SJSA1 (cell line): ENCODE data around the gene KLHL2. TPM values are rescaled to one million over a fixed set of nuclear protein-coding genes. Genes with fewer than 3 reads are reported as not detected.
"Not testable (repeated sequence)": the region's sequence is repeated elsewhere in the genome, so short reads cannot be mapped to it uniquely, and the experiment has no call there.

ENCODE experiments used
- DNase-seq, 2 experiments: peaks; one replicate each; pipeline ENCODE4 v3.0.0-alpha.2; 2015 to 2020; ENCODE audit warnings: low spot score in 2 of 2, low read depth in 1 of 2
- H3K27ac ChIP-seq: fragments of 250-450 bp; sonication (Bioruptor Pico); 2 replicates; pipeline ENCODE4 v1.5.1; 2020; ENCODE audit warnings: mild to moderate bottlenecking, moderate library complexity
- H3K27me3 ChIP-seq: fragments of 250-450 bp; sonication (Bioruptor Pico); replicated peaks from 2 replicates; pipeline ENCODE4 v1.5.1; 2020; ENCODE audit warnings: mild to moderate bottlenecking, moderate library complexity
- H3K36me3 ChIP-seq: fragments of 250-450 bp; sonication (Bioruptor Pico); 2 replicates; pipeline ENCODE4 v1.5.1; 2020; ENCODE audit warnings: mild to moderate bottlenecking
- H3K4me1 ChIP-seq: fragments of 250-450 bp; sonication (Bioruptor Pico); replicated peaks from 2 replicates; pipeline ENCODE4 v1.6.1; 2021; ENCODE audit warnings: mild to moderate bottlenecking
- H3K4me3 ChIP-seq: fragments of 250-450 bp; sonication (Bioruptor Pico); 2 replicates; pipeline ENCODE4 v1.5.1; 2020; ENCODE audit warnings: mild to moderate bottlenecking
- H3K9me3 ChIP-seq: fragments of 250-450 bp; sonication (Bioruptor Pico); replicated peaks from 2 replicates; pipeline ENCODE4 v1.5.1; 2020; ENCODE audit warnings: mild to moderate bottlenecking
- total RNA-seq: library from RNA; depleted of rRNA; stranded (reverse); fragments of >200 nt; shearing (Covaris generic); gene quantifications from 2 replicates; pipeline ENCODE4 v1.2.3, GENCODE V29; 2014; rRNA removed

KLHL2 gene, protein sequence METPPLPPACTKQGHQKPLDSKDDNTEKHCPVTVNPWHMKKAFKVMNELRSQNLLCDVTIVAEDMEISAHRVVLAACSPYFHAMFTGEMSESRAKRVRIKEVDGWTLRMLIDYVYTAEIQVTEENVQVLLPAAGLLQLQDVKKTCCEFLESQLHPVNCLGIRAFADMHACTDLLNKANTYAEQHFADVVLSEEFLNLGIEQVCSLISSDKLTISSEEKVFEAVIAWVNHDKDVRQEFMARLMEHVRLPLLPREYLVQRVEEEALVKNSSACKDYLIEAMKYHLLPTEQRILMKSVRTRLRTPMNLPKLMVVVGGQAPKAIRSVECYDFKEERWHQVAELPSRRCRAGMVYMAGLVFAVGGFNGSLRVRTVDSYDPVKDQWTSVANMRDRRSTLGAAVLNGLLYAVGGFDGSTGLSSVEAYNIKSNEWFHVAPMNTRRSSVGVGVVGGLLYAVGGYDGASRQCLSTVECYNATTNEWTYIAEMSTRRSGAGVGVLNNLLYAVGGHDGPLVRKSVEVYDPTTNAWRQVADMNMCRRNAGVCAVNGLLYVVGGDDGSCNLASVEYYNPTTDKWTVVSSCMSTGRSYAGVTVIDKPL
- total RNA-seq, result 30.9 and 54.6 TPM in 2 replicates

DNA sequence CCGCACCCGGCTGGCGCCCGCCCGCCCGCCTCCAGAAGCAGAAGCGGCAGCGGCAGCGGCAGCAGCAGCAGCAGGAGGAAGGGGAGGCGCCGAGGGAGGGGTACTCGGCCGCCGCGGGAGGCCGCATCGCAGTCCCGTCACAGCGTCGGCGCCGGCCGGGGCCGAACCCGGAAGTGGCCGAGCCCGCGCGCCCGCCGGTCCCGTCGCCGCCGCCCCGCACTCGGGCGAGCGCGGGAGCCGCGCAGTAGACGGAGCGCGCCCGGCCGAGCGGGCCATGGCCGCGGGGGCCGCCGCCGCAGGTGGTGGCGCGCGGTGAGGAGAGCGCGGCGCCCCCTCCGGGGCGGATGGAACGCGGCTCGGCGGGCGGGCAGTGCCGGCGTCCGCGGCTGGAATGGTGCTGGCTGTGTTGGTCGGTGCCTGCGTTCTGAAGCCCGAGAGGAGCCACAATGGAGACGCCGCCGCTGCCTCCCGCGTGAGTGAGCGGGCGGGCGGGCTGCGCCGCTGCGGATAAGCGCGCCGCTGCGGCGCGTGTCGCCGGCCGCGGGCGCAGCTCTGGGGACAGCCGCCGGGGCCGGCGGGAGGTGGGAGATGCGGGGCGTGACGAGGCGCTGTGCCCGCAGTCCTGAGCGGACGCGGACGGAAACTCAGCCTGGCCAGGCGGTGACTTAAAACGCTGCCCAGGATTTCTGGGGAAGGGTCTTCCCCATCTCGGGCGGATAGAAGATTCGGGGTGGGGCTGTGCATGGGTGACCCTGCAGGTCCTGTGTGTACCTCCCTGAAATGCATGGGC is at the start of gene KLHL2:
Gene KLHL2, plus strand, starts transcription at position 131 of the 790 bp plus-strand sequence. Its CDS starts 316 bp downstream, at position 447.
- H3K27me3 ChIP-seq, result no peaks in the 10 kb centered on the region
- peaks cover 5% of the 10 kb centered on the region for H3K36me3 ChIP-seq
- DNase-seq, result peak; percentile 44 to 71
- H3K9me3 ChIP-seq, result no peaks in the 10 kb centered on the region
- H3K27ac ChIP-seq, result peak within 1 kb of the TSS; percentile 45; the same call in 1 of the 2 replicates
- peak within 1 kb of the TSS; percentile 98 for H3K4me3 ChIP-seq
- H3K4me1 ChIP-seq, result peaks cover 55% of the 10 kb centered on the region

DNA sequence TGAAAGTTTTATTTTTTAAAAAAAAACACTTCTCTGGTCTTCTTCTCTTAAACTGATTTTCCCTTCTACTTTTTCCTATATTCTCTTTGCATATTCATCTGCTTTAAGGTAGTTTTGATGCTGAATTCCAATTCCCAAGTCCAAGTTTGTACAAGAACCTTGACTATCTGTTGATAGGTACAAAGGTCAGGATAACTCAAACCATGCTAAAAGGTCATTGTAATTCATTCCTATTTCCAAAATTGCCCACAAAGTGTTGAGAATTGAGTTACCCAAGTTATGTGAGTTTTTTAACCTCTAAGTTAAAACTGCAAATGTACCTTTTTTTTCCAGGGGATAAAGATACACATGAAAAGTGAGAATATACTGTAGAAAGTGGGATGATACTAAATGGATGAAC is 48.6 kb upstream of the KLHL2 start:
- no peaks in the 10 kb centered on the region for H3K9me3 ChIP-seq
- H3K36me3 ChIP-seq, result no peaks in the 10 kb centered on the region
- no peaks in the 10 kb centered on the region for H3K4me1 ChIP-seq
- no peak overlapping the region for H3K4me3 ChIP-seq
- H3K27ac ChIP-seq, result no peak overlapping the region
- no peak for DNase-seq
- H3K27me3 ChIP-seq, result no peaks in the 10 kb centered on the region

DNA sequence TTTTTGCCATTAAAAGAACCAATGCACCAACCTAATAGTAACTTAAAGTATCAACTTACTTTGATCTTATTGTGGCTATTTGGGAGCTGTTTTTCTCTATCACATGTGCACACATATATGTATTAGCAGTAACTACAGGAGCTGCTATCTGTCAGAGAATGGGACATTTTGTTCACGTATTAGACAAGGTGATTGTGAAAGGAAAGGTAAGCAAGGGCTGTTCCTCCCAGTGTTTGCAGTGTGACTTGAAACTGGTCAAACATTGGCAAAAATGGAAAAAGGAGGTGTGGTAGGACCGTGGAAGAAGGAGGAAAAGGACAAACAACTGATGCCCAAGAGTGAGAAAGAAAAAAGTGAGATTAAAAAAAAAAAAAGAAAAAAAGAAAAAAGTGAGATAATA is 43.1 kb upstream of the KLHL2 start:
- Histone ChIP-seq H3K27me3 (no peaks in the 10 kb centered on the region), H3K27ac (no peak overlapping the region), H3K36me3 (no peaks in the 10 kb centered on the region), H3K4me1 (no peaks in the 10 kb centered on the region), H3K4me3 (no peak overlapping the region), H3K9me3 (no peaks in the 10 kb centered on the region)
- no peak for DNase-seq

GRCh38 chr4:165166872-165167271 is 40.5 kb upstream of the KLHL2 start:
- not testable (repeated sequence) for H3K27me3 ChIP-seq, H3K27ac ChIP-seq, H3K36me3 ChIP-seq, H3K9me3 ChIP-seq, H3K4me3 ChIP-seq, H3K4me1 ChIP-seq, DNase-seq

GRCh38 chr4:165167650-165168049 is 39.7 kb upstream of the KLHL2 start:
- Histone ChIP-seq H3K4me3 (no peak overlapping the region), H3K4me1 (no peaks in the 10 kb centered on the region), H3K9me3 (no peaks in the 10 kb centered on the region), H3K27me3 (no peaks in the 10 kb centered on the region), H3K36me3 (no peaks in the 10 kb centered on the region), H3K27ac (no peak overlapping the region)
- no peak for DNase-seq

GRCh38 chr4:165170819-165171218 is 36.5 kb upstream of the KLHL2 start:
- no peak for DNase-seq
- Histone ChIP-seq H3K36me3 (no peaks in the 10 kb centered on the region), H3K27ac (no peak overlapping the region), H3K9me3 (no peaks in the 10 kb centered on the region), H3K27me3 (no peaks in the 10 kb centered on the region), H3K4me3 (no peak overlapping the region), H3K4me1 (no peaks in the 10 kb centered on the region)

DNA sequence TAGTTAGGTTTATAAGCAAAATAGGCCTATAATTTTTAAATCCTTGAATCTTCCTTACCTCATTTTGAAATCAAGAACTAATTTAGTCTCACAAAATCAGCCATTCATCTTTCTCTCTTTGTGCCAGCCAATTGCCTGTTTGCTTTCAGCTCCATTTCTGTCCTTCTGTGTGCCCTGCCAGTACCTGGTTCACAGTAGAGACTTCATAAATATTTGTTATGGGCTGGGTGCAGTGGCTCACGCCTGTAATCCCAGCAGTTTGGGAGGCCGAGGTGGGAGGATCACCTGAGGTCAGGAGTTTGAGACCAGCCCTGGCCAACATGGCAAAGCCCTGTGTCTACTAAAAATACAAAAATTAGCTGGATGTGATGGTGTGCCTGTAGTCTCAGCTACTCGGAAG is 31.9 kb upstream of the KLHL2 start:
- H3K27me3 ChIP-seq, H3K4me3 ChIP-seq, H3K27ac ChIP-seq, H3K9me3 ChIP-seq, H3K4me1 ChIP-seq, DNase-seq, H3K36me3 ChIP-seq: not testable (repeated sequence)

DNA sequence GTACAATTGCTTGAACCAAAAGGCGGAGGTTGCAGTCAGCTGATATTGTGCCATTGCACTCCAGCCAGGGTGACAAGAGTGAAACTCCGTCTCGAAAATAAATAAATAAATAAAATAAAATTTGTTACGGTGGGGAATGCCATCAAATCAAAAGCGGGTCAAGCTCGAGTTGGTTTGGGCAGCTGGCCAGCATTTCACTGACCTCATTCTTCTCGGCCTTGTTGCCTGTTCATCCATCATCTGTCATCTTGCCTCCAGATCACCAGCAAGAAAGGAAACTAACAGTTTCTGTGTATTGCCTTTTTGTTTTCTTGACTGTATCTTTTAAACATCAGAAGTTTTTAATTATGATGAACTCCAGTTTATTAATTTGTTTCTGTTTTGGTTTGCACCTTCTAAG is 31.5 kb upstream of the KLHL2 start:
- no peaks in the 10 kb centered on the region for H3K27me3 ChIP-seq
- H3K4me3 ChIP-seq, result no peak overlapping the region
- H3K4me1 ChIP-seq, result no peaks in the 10 kb centered on the region
- H3K27ac ChIP-seq, result no peak overlapping the region
- no peak for DNase-seq
- H3K36me3 ChIP-seq, result no peaks in the 10 kb centered on the region
- no peaks in the 10 kb centered on the region for H3K9me3 ChIP-seq

- Histone ChIP-seq H3K4me1 (no peaks in the 10 kb centered on the region), H3K27me3 (no peaks in the 10 kb centered on the region), H3K4me3 (no peak overlapping the region), H3K9me3 (no peaks in the 10 kb centered on the region), H3K27ac (no peak overlapping the region), H3K36me3 (no peaks in the 10 kb centered on the region)
- no peak for DNase-seq
Observed at GRCh38 chr4:165177725-165178666, 29.4 kb upstream of the KLHL2 start.

GRCh38 chr4:165184220-165184619 is 23.1 kb upstream of the KLHL2 start:
- H3K36me3 ChIP-seq, result no peaks in the 10 kb centered on the region
- DNase-seq, result no peak
- no peaks in the 10 kb centered on the region for H3K9me3 ChIP-seq
- H3K4me3 ChIP-seq, result no peak overlapping the region
- H3K27ac ChIP-seq, result no peak overlapping the region
- H3K27me3 ChIP-seq, result no peaks in the 10 kb centered on the region
- H3K4me1 ChIP-seq, result no peaks in the 10 kb centered on the region

DNA sequence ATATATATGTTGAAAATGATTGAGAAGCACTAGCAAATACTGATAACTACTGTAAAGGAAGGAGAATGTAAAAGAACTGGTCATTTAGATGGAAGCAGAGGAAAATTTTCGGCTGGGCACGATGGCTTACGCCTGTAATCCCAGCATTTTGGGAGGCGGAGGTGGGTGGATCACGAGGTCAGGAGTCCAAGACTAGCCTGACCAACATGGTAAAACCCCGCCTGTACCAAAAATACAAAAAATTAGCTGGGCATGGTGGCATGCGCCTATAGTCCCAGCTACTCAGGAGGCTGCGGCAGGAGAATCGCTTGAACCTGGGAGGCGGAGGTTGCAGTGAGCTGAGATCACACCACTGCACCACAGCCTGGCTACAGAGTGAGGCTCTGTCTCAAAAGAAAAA is 22.4 kb upstream of the KLHL2 start:
- H3K4me3 ChIP-seq, result not testable (repeated sequence)

GRCh38 chr4:165185448-165185847 is 21.9 kb upstream of the KLHL2 start:
- Histone ChIP-seq H3K4me1 (no peaks in the 10 kb centered on the region), H3K27me3 (no peaks in the 10 kb centered on the region), H3K9me3 (no peaks in the 10 kb centered on the region)

More for the DNA sequence above, 22.4 kb upstream of the KLHL2 start:
- not testable (repeated sequence) for H3K36me3 ChIP-seq, H3K9me3 ChIP-seq, H3K27ac ChIP-seq, H3K4me1 ChIP-seq, DNase-seq, H3K27me3 ChIP-seq

More at GRCh38 chr4:165185448-165185847, 21.9 kb upstream of the KLHL2 start:
- H3K27ac ChIP-seq, result no peak overlapping the region
- H3K36me3 ChIP-seq, result no peaks in the 10 kb centered on the region
- DNase-seq, result no peak
- H3K4me3 ChIP-seq, result no peak overlapping the region
